Measurements from ENCODE around the gene TSHR.

DNA sequence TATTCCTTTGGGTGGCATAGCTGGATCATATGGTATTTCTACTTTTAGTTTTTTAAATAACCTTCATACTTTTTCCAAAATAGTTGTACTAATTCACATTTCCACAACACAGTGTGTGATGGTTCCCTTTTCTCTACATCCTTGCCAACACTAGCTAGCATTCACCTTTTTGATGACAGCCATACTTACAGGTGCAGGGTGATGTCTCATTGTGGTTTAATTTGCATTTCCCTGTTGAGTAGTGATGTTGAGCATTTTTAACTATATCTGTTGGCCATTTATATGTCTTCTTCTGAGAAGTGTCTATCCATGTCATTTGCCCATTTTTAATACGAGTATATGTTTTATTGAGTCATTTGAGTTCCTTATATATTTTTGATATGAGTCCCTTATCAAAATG is 96.1 kb downstream of the TSHR start:
- TF ChIP-seq CTCF (IDR thresholded peaks at IDR 0.05), result no peak
- TF ChIP-seq POLR2A (IDR thresholded peaks at IDR 0.05), result no peak

All from Peyer's patch (tissue), 4 donors.